Activated naive CD4-positive, alpha-beta T cell treated with anti-CD3 and anti-CD28 coated beads, Interleukin-2, amount 50 U/mL, for 24 hours (primary cell): Measurements from ENCODE around the gene MYH14.
"Not testable (repeated sequence)": the region's sequence is repeated elsewhere in the genome, so short reads cannot be mapped to it uniquely, and the experiment has no call there.

Source experiments
- H3K27ac Mint-ChIP-seq: one replicate; pipeline ENCODE4 v1.8.0; 2021; ENCODE audit warnings: mild to moderate bottlenecking, mixed read lengths
- H3K27me3 Mint-ChIP-seq: one replicate; pipeline ENCODE4 v1.8.0; 2021; ENCODE audit warnings: mixed read lengths
- H3K36me3 Mint-ChIP-seq: one replicate; pipeline ENCODE4 v1.8.0; 2021; ENCODE audit warnings: mixed read lengths
- H3K4me1 Mint-ChIP-seq: one replicate; pipeline ENCODE4 v1.8.0; 2021; ENCODE audit warnings: mixed read lengths
- H3K4me3 Mint-ChIP-seq: one replicate; pipeline ENCODE4 v1.8.0; 2021; ENCODE audit warnings: mild to moderate bottlenecking, mixed read lengths
- H3K9me3 Mint-ChIP-seq: one replicate; pipeline ENCODE4 v1.8.0; 2021; ENCODE audit warnings: mixed read lengths

Gene MYH14

GRCh38 chr19:50231417-50231816 is 28.0 kb downstream of the MYH14 start:
- H3K4me1 Mint-ChIP-seq, H3K36me3 Mint-ChIP-seq, H3K4me3 Mint-ChIP-seq, H3K9me3 Mint-ChIP-seq, H3K27ac Mint-ChIP-seq: not testable (repeated sequence)
- H3K27me3 Mint-ChIP-seq = peaks cover 11% of the 10 kb centered on the region

- Mint-ChIP-seq H3K27me3 (peaks cover 11% of the 10 kb centered on the region), H3K4me1 (no peaks in the 10 kb centered on the region), H3K9me3 (no peaks in the 10 kb centered on the region), H3K36me3 (no peaks in the 10 kb centered on the region), H3K27ac (no peak overlapping the region), H3K4me3 (no peak overlapping the region)
These were observed 28.4 kb downstream of the MYH14 start for GRCh38 chr19:50231821-50232220.

- Mint-ChIP-seq H3K27ac (no peak overlapping the region), H3K27me3 (peaks cover 11% of the 10 kb centered on the region)
These were observed 29.2 kb downstream of the MYH14 start for GRCh38 chr19:50232600-50232999.

GRCh38 chr19:50233308-50233910 is 30.0 kb downstream of the MYH14 start:
- no peak overlapping the region for H3K4me3 Mint-ChIP-seq
- no peaks in the 10 kb centered on the region for H3K36me3 Mint-ChIP-seq
- H3K4me1 Mint-ChIP-seq = no peaks in the 10 kb centered on the region
- peaks cover 11% of the 10 kb centered on the region for H3K27me3 Mint-ChIP-seq
- no peak overlapping the region for H3K27ac Mint-ChIP-seq
- H3K9me3 Mint-ChIP-seq = no peaks in the 10 kb centered on the region

More at GRCh38 chr19:50232600-50232999, 29.2 kb downstream of the MYH14 start:
- H3K9me3 Mint-ChIP-seq = no peaks in the 10 kb centered on the region
- no peak overlapping the region for H3K4me3 Mint-ChIP-seq
- H3K36me3 Mint-ChIP-seq = no peaks in the 10 kb centered on the region
- H3K4me1 Mint-ChIP-seq = no peaks in the 10 kb centered on the region

- H3K4me1 Mint-ChIP-seq, H3K9me3 Mint-ChIP-seq, H3K4me3 Mint-ChIP-seq, H3K27ac Mint-ChIP-seq, H3K36me3 Mint-ChIP-seq, H3K27me3 Mint-ChIP-seq: not testable (repeated sequence)
These were observed 34.1 kb downstream of the MYH14 start for GRCh38 chr19:50237493-50237892.

- H3K9me3 Mint-ChIP-seq = no peaks in the 10 kb centered on the region
- no peak overlapping the region for H3K27ac Mint-ChIP-seq
- no peaks in the 10 kb centered on the region for H3K36me3 Mint-ChIP-seq
- no peak overlapping the region for H3K4me3 Mint-ChIP-seq
- no peaks in the 10 kb centered on the region for H3K4me1 Mint-ChIP-seq
- peaks cover 7% of the 10 kb centered on the region for H3K27me3 Mint-ChIP-seq
These were observed 34.6 kb downstream of the MYH14 start for GRCh38 chr19:50238043-50238442.

GRCh38 chr19:50239921-50240590 is 36.6 kb downstream of the MYH14 start:
- Mint-ChIP-seq H3K9me3 (no peaks in the 10 kb centered on the region), H3K4me1 (no peaks in the 10 kb centered on the region), H3K4me3 (no peak overlapping the region), H3K27me3 (peaks cover 7% of the 10 kb centered on the region), H3K36me3 (no peaks in the 10 kb centered on the region), H3K27ac (no peak overlapping the region)

- Mint-ChIP-seq H3K4me3 (no peak overlapping the region), H3K4me1 (no peaks in the 10 kb centered on the region), H3K27ac (no peak overlapping the region), H3K27me3 (peaks cover 10% of the 10 kb centered on the region), H3K9me3 (no peaks in the 10 kb centered on the region), H3K36me3 (no peaks in the 10 kb centered on the region)
These were observed 39.2 kb downstream of the MYH14 start for GRCh38 chr19:50242581-50242980.

- no peak overlapping the region for H3K4me3 Mint-ChIP-seq
- H3K36me3 Mint-ChIP-seq = no peaks in the 10 kb centered on the region
- H3K9me3 Mint-ChIP-seq = no peaks in the 10 kb centered on the region
- no peaks in the 10 kb centered on the region for H3K4me1 Mint-ChIP-seq
- no peak overlapping the region for H3K27ac Mint-ChIP-seq
- peaks cover 10% of the 10 kb centered on the region for H3K27me3 Mint-ChIP-seq
These were observed 41.3 kb downstream of the MYH14 start for GRCh38 chr19:50244695-50245094.

- Mint-ChIP-seq H3K4me3 (no peak overlapping the region), H3K9me3 (no peaks in the 10 kb centered on the region), H3K27ac (no peak overlapping the region), H3K27me3 (peaks cover 9% of the 10 kb centered on the region), H3K4me1 (no peaks in the 10 kb centered on the region), H3K36me3 (peaks cover 2% of the 10 kb centered on the region)
These were observed 45.0 kb downstream of the MYH14 start for GRCh38 chr19:50248413-50248812.

- no peak overlapping the region for H3K27ac Mint-ChIP-seq
- H3K4me1 Mint-ChIP-seq = no peaks in the 10 kb centered on the region
- H3K27me3 Mint-ChIP-seq = peaks cover 8% of the 10 kb centered on the region
- peaks cover 2% of the 10 kb centered on the region for H3K36me3 Mint-ChIP-seq
- H3K9me3 Mint-ChIP-seq = no peaks in the 10 kb centered on the region
- H3K4me3 Mint-ChIP-seq = no peak overlapping the region
These were observed 45.4 kb downstream of the MYH14 start for GRCh38 chr19:50248826-50249225.

GRCh38 chr19:50249636-50250035 is 46.2 kb downstream of the MYH14 start:
- Mint-ChIP-seq H3K4me1 (no peaks in the 10 kb centered on the region), H3K4me3 (no peak overlapping the region), H3K9me3 (no peaks in the 10 kb centered on the region), H3K36me3 (peaks cover 2% of the 10 kb centered on the region), H3K27me3 (peaks cover 9% of the 10 kb centered on the region), H3K27ac (peak overlapping the region; percentile 46)

- no peaks in the 10 kb centered on the region for H3K4me1 Mint-ChIP-seq
- peaks cover 12% of the 10 kb centered on the region for H3K27me3 Mint-ChIP-seq
- H3K36me3 Mint-ChIP-seq = peaks cover 2% of the 10 kb centered on the region
- no peak overlapping the region for H3K4me3 Mint-ChIP-seq
- H3K9me3 Mint-ChIP-seq = no peaks in the 10 kb centered on the region
- H3K27ac Mint-ChIP-seq = no peak overlapping the region
These were observed 47.2 kb downstream of the MYH14 start for GRCh38 chr19:50250450-50251136.

GRCh38 chr19:50252111-50252886 is 48.9 kb downstream of the MYH14 start:
- H3K36me3 Mint-ChIP-seq = peaks cover 2% of the 10 kb centered on the region
- no peak overlapping the region for H3K4me3 Mint-ChIP-seq
- H3K4me1 Mint-ChIP-seq = no peaks in the 10 kb centered on the region
- peaks cover 15% of the 10 kb centered on the region for H3K27me3 Mint-ChIP-seq
- H3K27ac Mint-ChIP-seq = no peak overlapping the region
- H3K9me3 Mint-ChIP-seq = no peaks in the 10 kb centered on the region

GRCh38 chr19:50252887-50253268 is 49.5 kb downstream of the MYH14 start:
- H3K9me3 Mint-ChIP-seq = no peaks in the 10 kb centered on the region
- H3K4me1 Mint-ChIP-seq = no peaks in the 10 kb centered on the region
- H3K27me3 Mint-ChIP-seq = peaks cover 18% of the 10 kb centered on the region
- H3K4me3 Mint-ChIP-seq = no peak overlapping the region
- H3K36me3 Mint-ChIP-seq = peaks cover 2% of the 10 kb centered on the region
- H3K27ac Mint-ChIP-seq = no peak overlapping the region

- Mint-ChIP-seq H3K4me3 (no peak overlapping the region), H3K9me3 (no peaks in the 10 kb centered on the region), H3K27me3 (peaks cover 19% of the 10 kb centered on the region), H3K36me3 (peaks cover 2% of the 10 kb centered on the region), H3K4me1 (no peaks in the 10 kb centered on the region), H3K27ac (no peak overlapping the region)
These were observed 51.7 kb downstream of the MYH14 start for GRCh38 chr19:50255115-50255514.
